ENCODE data around the gene SETD9.

Gene SETD9

DNA sequence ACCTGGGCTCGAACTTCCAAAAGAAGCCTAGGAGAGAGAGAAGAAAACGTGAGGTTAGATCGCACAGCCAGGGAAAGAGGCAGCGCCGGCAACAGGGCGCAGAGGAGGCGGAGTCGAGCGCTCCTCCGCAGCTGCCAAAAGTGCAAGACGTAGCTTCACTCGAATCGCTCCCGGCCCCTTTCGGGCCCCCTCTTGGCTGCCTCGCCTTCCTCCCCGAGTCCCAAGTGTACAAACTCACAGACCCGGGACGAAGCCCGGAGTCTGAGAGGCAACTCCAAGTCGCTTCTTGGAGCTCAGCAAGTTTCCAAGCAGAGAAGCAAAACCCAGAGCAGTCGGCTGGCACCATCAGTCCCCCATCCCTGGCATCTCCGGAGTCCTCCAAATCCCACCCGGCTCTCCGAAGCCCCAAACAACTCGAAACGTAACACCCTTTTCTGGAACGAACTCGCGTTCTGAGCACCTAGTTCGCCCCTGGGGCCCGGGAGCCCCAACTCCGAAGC, 41.3 kb downstream of the SETD9 start:
- TF ChIP-seq, protein P1, sequence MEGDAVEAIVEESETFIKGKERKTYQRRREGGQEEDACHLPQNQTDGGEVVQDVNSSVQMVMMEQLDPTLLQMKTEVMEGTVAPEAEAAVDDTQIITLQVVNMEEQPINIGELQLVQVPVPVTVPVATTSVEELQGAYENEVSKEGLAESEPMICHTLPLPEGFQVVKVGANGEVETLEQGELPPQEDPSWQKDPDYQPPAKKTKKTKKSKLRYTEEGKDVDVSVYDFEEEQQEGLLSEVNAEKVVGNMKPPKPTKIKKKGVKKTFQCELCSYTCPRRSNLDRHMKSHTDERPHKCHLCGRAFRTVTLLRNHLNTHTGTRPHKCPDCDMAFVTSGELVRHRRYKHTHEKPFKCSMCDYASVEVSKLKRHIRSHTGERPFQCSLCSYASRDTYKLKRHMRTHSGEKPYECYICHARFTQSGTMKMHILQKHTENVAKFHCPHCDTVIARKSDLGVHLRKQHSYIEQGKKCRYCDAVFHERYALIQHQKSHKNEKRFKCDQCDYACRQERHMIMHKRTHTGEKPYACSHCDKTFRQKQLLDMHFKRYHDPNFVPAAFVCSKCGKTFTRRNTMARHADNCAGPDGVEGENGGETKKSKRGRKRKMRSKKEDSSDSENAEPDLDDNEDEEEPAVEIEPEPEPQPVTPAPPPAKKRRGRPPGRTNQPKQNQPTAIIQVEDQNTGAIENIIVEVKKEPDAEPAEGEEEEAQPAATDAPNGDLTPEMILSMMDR (IDR thresholded peaks at IDR 0.05; ENCODE audit: extremely low read depth, insufficient read depth, missing control alignments) = no peak
- in situ Hi-C loops (cut with MboI; ENCODE audit: low pct_unique_long_range_greater_than_20kb, low sequenced_read_pairs, unreplicated experiment) = no loop called here
- peak; percentile 76 for DNase-seq (ENCODE audit: low spot score)

DNA sequence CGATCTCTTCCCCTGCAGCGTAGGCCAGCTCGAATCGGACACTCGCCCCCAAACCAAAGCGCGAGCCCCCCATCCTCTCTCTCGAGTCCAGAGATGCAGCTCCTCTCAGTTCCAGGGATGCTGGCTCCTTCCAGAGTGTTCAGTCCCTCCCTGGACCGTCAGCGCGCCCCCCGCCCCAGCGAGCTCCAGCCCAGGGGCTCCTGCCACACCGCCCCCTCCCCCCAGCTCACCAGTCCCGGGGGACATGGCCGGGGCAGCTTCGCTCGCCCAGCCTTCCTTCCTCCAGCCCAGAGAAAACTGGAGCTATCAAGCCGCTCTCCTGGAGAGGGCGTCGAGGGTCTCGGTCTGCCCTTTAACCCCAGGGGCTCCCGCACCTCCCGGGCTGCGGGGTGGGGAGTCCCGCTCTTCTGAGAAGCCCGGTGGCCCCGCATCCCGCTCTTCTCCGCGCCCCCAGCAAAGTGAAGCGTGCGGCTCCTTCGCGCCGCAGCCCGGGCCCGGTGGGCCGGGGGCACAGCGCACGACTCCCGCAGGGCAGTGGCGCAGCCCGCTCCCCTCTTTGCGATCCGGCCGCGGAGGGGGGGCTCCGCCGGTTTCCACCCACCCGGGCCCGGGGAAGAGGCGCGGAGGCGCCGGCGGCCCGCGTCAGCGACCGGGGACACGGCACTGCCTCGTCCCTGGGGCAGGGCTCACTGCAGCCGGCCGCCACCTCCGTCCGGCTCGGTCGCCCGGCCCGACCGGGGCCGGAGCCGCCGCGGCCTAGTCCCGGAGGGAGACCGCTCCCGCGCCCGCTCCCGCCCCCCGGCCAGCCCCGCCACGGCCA, 41.9 kb downstream of the SETD9 start:
- DNase-seq (ENCODE audit: low spot score) = no peak
- in situ Hi-C loops (cut with MboI; ENCODE audit: low pct_unique_long_range_greater_than_20kb, low sequenced_read_pairs, unreplicated experiment) = no loop called here
- TF ChIP-seq, protein P1 (IDR thresholded peaks at IDR 0.05; ENCODE audit: extremely low read depth, insufficient read depth, missing control alignments) = no peak

DNA sequence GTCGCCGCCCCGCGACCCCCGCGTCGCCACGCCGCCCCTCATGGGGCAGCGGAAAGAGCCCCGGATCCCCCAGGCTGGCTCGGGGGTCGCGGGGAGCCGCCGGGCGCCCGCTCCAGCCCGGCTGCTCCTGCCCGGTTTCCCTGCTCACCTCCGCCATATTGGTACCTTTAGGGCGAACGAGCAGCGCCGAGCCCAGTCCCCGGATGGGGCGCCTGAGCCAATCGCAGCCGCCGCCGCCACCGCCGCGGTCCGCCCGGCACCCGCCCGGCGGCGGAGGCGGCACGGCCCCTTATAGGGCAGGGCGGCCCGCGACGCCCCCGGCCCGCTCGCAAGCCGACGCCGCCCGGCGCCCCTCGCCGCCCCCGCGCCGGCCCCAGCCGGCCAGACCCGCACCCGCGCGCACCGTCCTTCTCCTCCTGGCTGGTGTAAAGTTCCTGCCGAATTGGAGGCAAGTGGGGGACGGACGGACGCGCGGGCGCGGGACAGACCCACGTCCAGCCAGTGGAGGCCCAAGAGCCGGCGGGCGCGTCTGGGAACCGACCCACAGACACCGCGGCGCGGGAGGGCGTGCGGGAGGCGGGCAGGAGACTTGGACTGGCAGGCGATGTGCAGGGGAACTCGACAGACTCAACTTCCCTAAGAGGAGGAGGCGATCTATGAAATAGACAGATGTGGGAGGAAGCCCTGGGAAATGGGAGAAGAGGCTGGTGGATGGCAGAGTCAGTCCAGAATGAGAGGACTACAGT, 42.7 kb downstream of the SETD9 start, which contains the start of gene MIER3:
MIER3 (minus strand) TSS at position 178 of the 746 bp plus-strand sequence; CDS start at position 157, 21 bp downstream.
- DNase-seq (ENCODE audit: low spot score) = peak; percentile 96
- in situ Hi-C loops (cut with MboI; ENCODE audit: low pct_unique_long_range_greater_than_20kb, low sequenced_read_pairs, unreplicated experiment) = no loop called here
- TF ChIP-seq, protein P1 (IDR thresholded peaks at IDR 0.05; ENCODE audit: extremely low read depth, insufficient read depth, missing control alignments) = no peak

DNA sequence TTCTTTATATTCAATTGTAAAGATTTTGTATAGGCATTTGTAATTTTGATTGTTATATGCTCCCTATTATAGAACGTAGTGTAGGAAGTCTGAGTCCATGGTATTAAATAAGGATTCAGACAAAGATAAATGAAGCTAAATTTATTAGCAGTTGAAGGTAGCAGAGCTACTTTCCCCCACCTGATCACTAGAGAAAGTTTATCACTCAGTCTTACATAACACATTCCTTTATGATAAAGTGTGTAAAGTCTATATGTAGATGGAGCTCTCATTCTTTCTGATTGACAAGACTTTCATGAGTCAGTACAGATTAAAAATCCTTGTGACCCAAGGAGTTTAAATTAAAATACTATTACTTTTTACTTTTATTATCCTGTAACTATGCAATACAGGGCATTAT, 44.9 kb downstream of the SETD9 start:
- TF ChIP-seq, protein P1 (IDR thresholded peaks at IDR 0.05; ENCODE audit: extremely low read depth, insufficient read depth, missing control alignments) = no peak
- no peak for DNase-seq (ENCODE audit: low spot score)
- in situ Hi-C loops (cut with MboI; ENCODE audit: low pct_unique_long_range_greater_than_20kb, low sequenced_read_pairs, unreplicated experiment) = no loop called here

DNA sequence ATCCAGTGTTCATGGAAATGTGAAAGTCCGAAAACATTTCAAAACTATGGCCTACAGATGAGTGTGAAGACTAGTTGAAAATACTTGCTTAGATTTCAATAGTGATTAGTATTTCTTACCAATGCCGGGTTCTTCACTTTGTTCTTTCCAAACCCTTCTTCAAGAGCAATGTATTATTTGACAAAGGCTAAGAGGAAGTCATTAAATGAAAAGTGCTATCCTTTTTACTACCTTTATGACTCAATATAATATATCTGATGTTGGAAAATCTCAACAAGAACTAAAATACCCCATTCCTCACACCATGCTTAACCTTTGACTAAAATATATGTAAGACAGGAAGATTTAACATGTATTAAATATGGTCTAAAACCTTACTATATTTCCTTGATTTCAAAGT, 49.2 kb downstream of the SETD9 start:
- in situ Hi-C loops (cut with MboI; ENCODE audit: low pct_unique_long_range_greater_than_20kb, low sequenced_read_pairs, unreplicated experiment) = no loop called here
- no peak for DNase-seq (ENCODE audit: low spot score)
- TF ChIP-seq, protein P1 (IDR thresholded peaks at IDR 0.05; ENCODE audit: extremely low read depth, insufficient read depth, missing control alignments) = no peak

DNA sequence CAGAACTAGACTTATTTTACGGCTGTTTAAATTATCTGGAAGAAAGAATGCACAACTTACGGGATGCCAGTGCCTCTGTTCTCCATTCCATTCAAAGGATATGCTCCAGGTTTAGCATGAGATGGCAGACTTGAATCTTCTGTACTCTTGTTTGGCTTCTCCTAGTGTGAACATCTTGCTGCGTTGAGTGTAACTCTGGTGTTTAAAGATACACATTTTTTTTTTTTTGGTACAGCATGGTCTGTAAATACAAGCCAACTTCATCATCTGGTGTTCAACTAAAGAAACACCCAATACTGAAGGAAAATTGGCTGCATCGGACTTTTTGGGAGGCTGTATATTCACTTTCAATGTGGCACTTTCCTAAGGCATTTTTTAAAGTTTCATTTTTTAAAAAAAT, 49.9 kb downstream of the SETD9 start:
- DNase-seq (ENCODE audit: low spot score) = no peak
- in situ Hi-C loops (cut with MboI; ENCODE audit: low pct_unique_long_range_greater_than_20kb, low sequenced_read_pairs, unreplicated experiment) = no loop called here
- TF ChIP-seq, protein P1 (IDR thresholded peaks at IDR 0.05; ENCODE audit: extremely low read depth, insufficient read depth, missing control alignments) = no peak

All from GM13977 (cell line).